Heart left ventricle (tissue), 13 donors: ENCODE data around the gene ZNF787.

Experiments used
- CTCF ChIP-seq, 12 donors: fragments of 200-600 bp; sonication (generic) in 4 of 12; IDR thresholded peaks; one replicate each; pipeline versions ENCODE4 v1.5.0 to v1.8.0; 2018 to 2022; ENCODE audit warnings: antibody characterized with exemption in 12 of 12, mild to moderate bottlenecking in 5 of 12
- POLR2A ChIP-seq, 2 donors: fragments of 450-650 bp; IDR thresholded peaks; one replicate each; pipeline ENCODE4 v1.6.1; 2017; ENCODE audit warnings: antibody characterized with exemption in 2 of 2, mild to moderate bottlenecking in 2 of 2, moderate library complexity in 2 of 2
- donor health status: ischemic (EF 13 %, LVEDD 7.1; RV severe dilation, severe dysfunction).
- donor health status: DM: no; HTN: yes; CAD: no.
- donor health status: DM: no; HTN: no; CAD: no.
- donor health status: ischemic (EF 25% LVEDD 6.9; RV normal size, moderate dysfunction).
- donor health status: ischemic (EF 25% LVEDD 5.7; RV mildly dilated, moderate dysfunction).
- donor health status: ischemic (EF 35%, LVEDD 5.7; RV mildly dilated, moderate dysfunction).
- donor health status: nonischemic (EF 11% LVEDD 7.7; RV severe dilation, severe dysfunction).
- donor health status: DM: yes; HTN: yes; CAD: no.
- donor health status: PGD.
- donor health status: ischemic (EF 29% LVEDD 5.4; RV normal size, mild dysfunction).
- donor health status: nonischemic (EF 23%, LVEDD 6.1; RV moderate dilation, normal function).

- TF ChIP-seq CTCF (IDR thresholded peaks at IDR 0.05), result no peak
- TF ChIP-seq POLR2A (IDR thresholded peaks at IDR 0.05), result no peak
Measured at GRCh38 chr19:56114778-56115110, 6.4 kb downstream of the ZNF787 start.
